ENCODE measurements around the gene EEF2KMT. TPM values are rescaled to one million over a fixed set of nuclear protein-coding genes. Genes with fewer than 3 reads are reported as not detected.
"Not testable (repeated sequence)": the region's sequence is repeated elsewhere in the genome, so short reads cannot be mapped to it uniquely, and the experiment has no call there.

The EEF2KMT gene
- total RNA-seq, 4 donors from 2014 or later, result 6.3 to 15.8 (median 8.8) TPM

GRCh38 chr16:5046914-5047313 is 50.7 kb downstream of the EEF2KMT start:
- WGBS, 2 donors, result 75 to 76% methylated on average over 2 of the region's 2 CpGs
- no peak for TF ChIP-seq POLR2A (IDR thresholded peaks at IDR 0.05)
- Histone ChIP-seq H3K27ac (no peak overlapping the region), H3K9me3 (no peaks in the 10 kb centered on the region), H3K36me3 (no peaks in the 10 kb centered on the region), H3K4me3 (no peak overlapping the region), H3K27me3 (peaks cover 0 to 4% (median 0%) of the 10 kb centered on the region in 4 donors), H3K4me1 (no peaks in the 10 kb centered on the region)
- DNase-seq, result no peak
- intact Hi-C loops (cut with DNase I), result no loop called here

DNA sequence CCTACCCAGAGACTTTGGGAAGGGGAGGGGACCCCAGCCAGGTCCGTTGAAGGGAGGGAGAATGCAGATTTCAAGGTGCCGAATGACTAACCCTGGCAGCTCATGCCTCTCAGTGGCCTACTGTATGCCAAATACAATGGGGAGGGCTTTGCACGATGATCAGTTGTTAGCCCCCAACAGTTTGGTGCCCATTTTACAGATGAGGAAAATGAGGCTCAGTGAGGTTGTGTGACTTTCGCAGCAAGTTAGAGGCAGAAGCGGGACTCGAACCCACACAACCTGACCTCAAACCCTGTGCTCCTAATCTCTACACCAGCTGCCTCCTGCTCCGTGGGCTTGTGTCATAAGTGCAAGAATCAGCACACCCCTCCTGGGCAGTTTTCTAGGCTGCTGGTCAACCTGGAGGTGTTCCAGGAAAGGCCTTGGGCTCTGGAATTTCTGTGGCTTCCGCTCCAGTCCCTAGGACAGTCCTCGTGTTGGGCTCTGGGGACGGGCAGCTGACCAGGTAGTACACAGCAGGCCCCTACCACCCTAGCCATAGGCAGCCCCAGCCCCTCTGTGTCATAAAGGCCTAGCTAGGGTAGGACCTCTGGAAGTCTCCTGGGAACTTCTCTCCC is 52.0 kb downstream of the EEF2KMT start:
- no peak for DNase-seq
- no peak overlapping the region for H3K4me3 ChIP-seq
- no peak overlapping the region for H3K27ac ChIP-seq
- TF ChIP-seq, protein P1, sequence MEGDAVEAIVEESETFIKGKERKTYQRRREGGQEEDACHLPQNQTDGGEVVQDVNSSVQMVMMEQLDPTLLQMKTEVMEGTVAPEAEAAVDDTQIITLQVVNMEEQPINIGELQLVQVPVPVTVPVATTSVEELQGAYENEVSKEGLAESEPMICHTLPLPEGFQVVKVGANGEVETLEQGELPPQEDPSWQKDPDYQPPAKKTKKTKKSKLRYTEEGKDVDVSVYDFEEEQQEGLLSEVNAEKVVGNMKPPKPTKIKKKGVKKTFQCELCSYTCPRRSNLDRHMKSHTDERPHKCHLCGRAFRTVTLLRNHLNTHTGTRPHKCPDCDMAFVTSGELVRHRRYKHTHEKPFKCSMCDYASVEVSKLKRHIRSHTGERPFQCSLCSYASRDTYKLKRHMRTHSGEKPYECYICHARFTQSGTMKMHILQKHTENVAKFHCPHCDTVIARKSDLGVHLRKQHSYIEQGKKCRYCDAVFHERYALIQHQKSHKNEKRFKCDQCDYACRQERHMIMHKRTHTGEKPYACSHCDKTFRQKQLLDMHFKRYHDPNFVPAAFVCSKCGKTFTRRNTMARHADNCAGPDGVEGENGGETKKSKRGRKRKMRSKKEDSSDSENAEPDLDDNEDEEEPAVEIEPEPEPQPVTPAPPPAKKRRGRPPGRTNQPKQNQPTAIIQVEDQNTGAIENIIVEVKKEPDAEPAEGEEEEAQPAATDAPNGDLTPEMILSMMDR (IDR thresholded peaks at IDR 0.05), result no peak
- no peak for TF ChIP-seq POLR2A (IDR thresholded peaks at IDR 0.05)
- WGBS, 2 donors, result 77 to 81% methylated on average over 6 to 9 of the region's 10 CpGs
- intact Hi-C loops (cut with DNase I), result no loop called here
- H3K4me1 ChIP-seq, result no peaks in the 10 kb centered on the region
- H3K27me3 ChIP-seq, result peaks cover 0 to 16% (median 0%) of the 10 kb centered on the region in 4 donors
- no peaks in the 10 kb centered on the region for H3K36me3 ChIP-seq
- no peaks in the 10 kb centered on the region for H3K9me3 ChIP-seq

DNA sequence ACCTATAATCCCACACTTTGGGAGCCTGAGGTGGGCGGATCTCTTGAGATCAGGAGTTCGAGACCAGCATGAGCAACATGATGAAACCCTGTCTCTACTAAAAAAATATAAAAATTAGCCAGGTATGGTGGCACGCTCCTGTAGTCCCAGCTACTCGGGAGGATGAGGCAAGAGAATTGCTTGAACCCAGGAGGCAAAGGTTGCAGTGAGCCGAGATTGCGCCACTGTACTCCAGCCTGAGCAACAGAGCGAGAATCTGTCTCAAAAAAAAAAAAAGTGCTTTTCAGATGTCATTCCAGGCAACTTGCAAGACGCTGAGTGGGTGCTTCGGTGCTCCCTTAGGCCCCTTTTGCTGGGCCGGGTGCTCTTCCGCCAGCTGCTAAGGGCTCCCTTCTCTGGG is 53.0 kb downstream of the EEF2KMT start:
- DNase-seq; H3K9me3 ChIP-seq; intact Hi-C loops (cut with DNase I); H3K27ac ChIP-seq; H3K4me1 ChIP-seq; H3K36me3 ChIP-seq; H3K4me3 ChIP-seq: not testable (repeated sequence)
- H3K27me3 ChIP-seq, result peaks cover 0 to 19% (median 0%) of the 10 kb centered on the region in 4 donors
- 72 to 88% methylated on average over 8 to 11 of the region's 11 CpGs for WGBS, 2 donors

DNA sequence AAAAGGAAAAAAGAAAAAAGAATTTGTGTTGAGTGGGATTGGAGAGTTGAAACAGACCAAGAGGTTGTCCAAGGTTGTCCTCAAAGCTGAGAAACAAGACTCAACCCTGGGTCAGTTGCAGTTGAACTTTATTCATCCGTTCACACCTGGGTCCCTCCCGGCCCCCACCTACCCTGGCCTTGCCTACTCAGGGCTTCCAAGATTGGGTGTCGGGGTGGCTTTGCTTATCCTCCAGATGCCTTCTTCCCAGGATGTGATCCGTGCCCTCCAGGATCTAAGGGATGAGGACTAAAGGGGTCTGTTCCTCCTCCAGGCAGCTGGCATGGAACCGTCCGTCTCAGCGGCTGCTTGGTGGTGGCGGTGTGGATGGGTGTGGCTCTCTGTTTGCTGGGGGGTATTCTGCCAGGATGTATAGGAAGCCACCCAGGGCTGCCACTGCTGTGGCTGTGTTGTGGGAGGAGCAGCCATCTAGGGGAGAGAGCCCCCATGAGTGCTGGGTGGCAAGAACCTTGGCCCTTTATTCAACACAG is 53.5 kb downstream of the EEF2KMT start:
- intact Hi-C loops (cut with DNase I), result no loop called here
- H3K27me3 ChIP-seq, result peaks cover 0 to 19% (median 0%) of the 10 kb centered on the region in 4 donors
- H3K4me3 ChIP-seq, result no peak overlapping the region
- TF ChIP-seq, protein P1 (IDR thresholded peaks at IDR 0.05), result no peak
- no peak for TF ChIP-seq POLR2A (IDR thresholded peaks at IDR 0.05)
- no peak overlapping the region for H3K27ac ChIP-seq
- no peaks in the 10 kb centered on the region for H3K36me3 ChIP-seq
- DNase-seq, result no peak
- no peaks in the 10 kb centered on the region for H3K4me1 ChIP-seq
- H3K9me3 ChIP-seq, result no peaks in the 10 kb centered on the region
- 95 to 98% methylated on average over 3 to 7 of the region's 8 CpGs for WGBS, 2 donors

DNA sequence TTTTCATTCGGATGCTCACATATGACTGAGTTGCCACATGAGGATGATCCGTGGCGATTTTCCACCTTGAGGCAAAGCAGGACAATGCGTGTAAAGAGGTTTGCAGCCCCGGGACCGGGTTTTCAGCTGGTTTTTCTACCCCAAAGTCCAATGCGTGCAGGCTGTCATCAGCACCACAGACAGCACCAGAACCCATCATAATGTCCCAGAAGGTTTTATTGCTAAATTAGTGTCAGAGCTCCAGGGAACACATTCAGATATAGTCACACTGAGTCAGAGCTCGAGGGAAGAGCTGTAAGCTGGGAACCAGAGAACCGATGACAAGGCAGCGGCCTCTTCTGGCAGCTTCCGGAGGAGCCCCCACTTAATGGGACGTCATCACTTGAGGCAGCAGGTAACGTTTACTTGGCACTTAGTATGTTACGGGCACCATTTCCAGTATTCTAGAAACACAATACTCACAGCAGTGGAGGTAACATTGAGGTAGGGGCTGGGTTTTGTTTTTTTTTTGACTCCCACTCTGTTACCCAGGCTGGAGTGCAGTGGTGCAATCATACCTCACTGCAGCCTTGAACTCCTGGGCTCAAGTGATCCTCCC is 54.9 kb downstream of the EEF2KMT start:
- WGBS, 2 donors, result 57 to 68% methylated on average over 13 to 14 of the region's 14 CpGs
- TF ChIP-seq, protein P1 (IDR thresholded peaks at IDR 0.05), result no peak
- TF ChIP-seq POLR2A (IDR thresholded peaks at IDR 0.05), result no peak
- no peaks in the 10 kb centered on the region for H3K9me3 ChIP-seq
- H3K27ac ChIP-seq, result no peak overlapping the region
- DNase-seq, result no peak
- peaks cover 0 to 19% (median 0%) of the 10 kb centered on the region in 4 donors for H3K27me3 ChIP-seq
- no peaks in the 10 kb centered on the region for H3K36me3 ChIP-seq
- H3K4me3 ChIP-seq, result no peak overlapping the region
- intact Hi-C loops (cut with DNase I), result no loop called here
- no peaks in the 10 kb centered on the region for H3K4me1 ChIP-seq

DNA sequence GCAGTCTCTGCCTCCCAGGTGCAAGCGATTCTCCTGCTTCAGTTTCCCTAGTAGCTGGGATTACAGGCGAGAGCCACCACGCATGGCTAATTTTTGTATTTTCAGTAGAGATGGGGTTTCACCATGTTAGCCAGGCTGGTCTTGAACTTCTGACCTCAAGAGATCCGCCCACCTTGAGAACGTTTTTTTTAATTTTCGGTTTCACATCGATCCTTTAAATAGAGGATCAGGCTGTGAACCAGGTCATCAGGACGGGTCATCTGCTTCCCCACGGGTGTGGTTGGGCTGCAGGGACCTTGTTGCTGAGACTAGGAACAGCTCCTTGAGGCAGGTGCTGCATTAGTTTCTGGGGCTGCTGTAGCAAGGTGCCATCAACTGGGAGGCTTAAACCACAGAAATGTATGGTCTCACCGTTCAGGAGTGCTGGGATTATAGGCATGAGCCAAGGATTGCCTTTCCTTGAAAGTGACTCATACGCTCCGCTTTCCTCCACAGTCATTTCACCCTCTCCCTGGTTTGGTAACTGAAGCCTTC is 55.9 kb downstream of the EEF2KMT start:
- no peak for DNase-seq
- Histone ChIP-seq H3K4me1 (no peaks in the 10 kb centered on the region), H3K4me3 (no peak overlapping the region), H3K36me3 (no peaks in the 10 kb centered on the region), H3K27me3 (peaks cover 0 to 19% (median 0%) of the 10 kb centered on the region in 4 donors), H3K27ac (no peak overlapping the region), H3K9me3 (no peaks in the 10 kb centered on the region)
- TF ChIP-seq POLR2A (IDR thresholded peaks at IDR 0.05), result no peak
- TF ChIP-seq, protein P1 (IDR thresholded peaks at IDR 0.05), result no peak
- WGBS, 2 donors, result 49 to 63% methylated on average over 12 of the region's 12 CpGs
- intact Hi-C loops (cut with DNase I), result no loop called here
